Measurements from ENCODE around the gene OR2A7.
"Not testable (repeated sequence)": the region's sequence is repeated elsewhere in the genome, so short reads cannot be mapped to it uniquely, and the experiment has no call there.

DNA sequence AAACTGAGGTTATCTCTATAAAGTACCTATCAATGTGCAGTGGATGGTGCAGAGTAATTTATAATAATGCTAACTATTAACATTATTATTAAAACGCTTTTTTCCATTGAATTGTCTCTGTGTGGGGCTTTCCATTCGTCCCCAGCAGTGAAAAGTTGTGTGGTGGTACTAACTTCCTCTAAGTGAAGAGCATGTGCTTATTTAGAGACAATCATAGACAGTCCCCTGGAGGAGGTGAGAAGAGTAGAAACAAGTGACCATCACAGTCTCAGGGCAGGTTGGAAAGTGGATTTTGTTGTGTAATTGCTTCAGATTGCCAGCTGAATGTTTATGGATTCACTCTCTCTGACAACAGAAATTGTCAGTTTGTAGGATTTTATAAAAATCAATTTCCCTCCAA, 33.6 kb downstream of the OR2A7 start:
- TF ChIP-seq FOXP1 (CRISPR knock-in tag; IDR thresholded peaks at IDR 0.05); POLR2A (conservative IDR thresholded peaks at IDR 0.05); CEBPB (tag; IDR thresholded peaks at IDR 0.05); ELF4 (CRISPR knock-in tag; IDR thresholded peaks at IDR 0.05); SMARCC2 (IDR thresholded peaks at IDR 0.05; ENCODE audit: low read depth); MAFK (IDR thresholded peaks at IDR 0.05; ENCODE audit: low read length); LCOR (CRISPR knock-in tag; IDR thresholded peaks at IDR 0.05); RBBP5 (IDR thresholded peaks at IDR 0.05; ENCODE audit: borderline replicate concordance, insufficient read depth, low read length, poor library complexity, severe bottlenecking); ZSCAN29 (IDR thresholded peaks at IDR 0.05); HDAC6 (IDR thresholded peaks at IDR 0.05; ENCODE audit: low read depth, low read length): not testable (repeated sequence)
- TF ChIP-seq, protein P1, sequence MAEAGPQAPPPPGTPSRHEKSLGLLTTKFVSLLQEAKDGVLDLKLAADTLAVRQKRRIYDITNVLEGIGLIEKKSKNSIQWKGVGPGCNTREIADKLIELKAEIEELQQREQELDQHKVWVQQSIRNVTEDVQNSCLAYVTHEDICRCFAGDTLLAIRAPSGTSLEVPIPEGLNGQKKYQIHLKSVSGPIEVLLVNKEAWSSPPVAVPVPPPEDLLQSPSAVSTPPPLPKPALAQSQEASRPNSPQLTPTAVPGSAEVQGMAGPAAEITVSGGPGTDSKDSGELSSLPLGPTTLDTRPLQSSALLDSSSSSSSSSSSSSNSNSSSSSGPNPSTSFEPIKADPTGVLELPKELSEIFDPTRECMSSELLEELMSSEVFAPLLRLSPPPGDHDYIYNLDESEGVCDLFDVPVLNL (CRISPR knock-in tag; IDR thresholded peaks at IDR 0.05; ENCODE audit: low read depth) = not testable (repeated sequence)
- TF ChIP-seq, protein P2, sequence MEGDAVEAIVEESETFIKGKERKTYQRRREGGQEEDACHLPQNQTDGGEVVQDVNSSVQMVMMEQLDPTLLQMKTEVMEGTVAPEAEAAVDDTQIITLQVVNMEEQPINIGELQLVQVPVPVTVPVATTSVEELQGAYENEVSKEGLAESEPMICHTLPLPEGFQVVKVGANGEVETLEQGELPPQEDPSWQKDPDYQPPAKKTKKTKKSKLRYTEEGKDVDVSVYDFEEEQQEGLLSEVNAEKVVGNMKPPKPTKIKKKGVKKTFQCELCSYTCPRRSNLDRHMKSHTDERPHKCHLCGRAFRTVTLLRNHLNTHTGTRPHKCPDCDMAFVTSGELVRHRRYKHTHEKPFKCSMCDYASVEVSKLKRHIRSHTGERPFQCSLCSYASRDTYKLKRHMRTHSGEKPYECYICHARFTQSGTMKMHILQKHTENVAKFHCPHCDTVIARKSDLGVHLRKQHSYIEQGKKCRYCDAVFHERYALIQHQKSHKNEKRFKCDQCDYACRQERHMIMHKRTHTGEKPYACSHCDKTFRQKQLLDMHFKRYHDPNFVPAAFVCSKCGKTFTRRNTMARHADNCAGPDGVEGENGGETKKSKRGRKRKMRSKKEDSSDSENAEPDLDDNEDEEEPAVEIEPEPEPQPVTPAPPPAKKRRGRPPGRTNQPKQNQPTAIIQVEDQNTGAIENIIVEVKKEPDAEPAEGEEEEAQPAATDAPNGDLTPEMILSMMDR (IDR thresholded peaks at IDR 0.05 in 2 of 3, conservative IDR thresholded peaks at IDR 0.05 in 1 of 3; ENCODE audit: insufficient read depth in 2 of 3, low read depth in 1 of 3, low read length in 3 of 3) = not testable (repeated sequence)
- TF ChIP-seq, protein P3, sequence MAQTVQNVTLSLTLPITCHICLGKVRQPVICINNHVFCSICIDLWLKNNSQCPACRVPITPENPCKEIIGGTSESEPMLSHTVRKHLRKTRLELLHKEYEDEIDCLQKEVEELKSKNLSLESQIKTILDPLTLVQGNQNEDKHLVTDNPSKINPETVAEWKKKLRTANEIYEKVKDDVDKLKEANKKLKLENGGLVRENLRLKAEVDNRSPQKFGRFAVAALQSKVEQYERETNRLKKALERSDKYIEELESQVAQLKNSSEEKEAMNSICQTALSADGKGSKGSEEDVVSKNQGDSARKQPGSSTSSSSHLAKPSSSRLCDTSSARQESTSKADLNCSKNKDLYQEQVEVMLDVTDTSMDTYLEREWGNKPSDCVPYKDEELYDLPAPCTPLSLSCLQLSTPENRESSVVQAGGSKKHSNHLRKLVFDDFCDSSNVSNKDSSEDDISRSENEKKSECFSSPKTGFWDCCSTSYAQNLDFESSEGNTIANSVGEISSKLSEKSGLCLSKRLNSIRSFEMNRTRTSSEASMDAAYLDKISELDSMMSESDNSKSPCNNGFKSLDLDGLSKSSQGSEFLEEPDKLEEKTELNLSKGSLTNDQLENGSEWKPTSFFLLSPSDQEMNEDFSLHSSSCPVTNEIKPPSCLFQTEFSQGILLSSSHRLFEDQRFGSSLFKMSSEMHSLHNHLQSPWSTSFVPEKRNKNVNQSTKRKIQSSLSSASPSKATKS (CRISPR knock-in tag; IDR thresholded peaks at IDR 0.05) = not testable (repeated sequence)
